HUES64 (cell line): Measurements from ENCODE around the gene HNRNPR. TPM values are rescaled to one million over a fixed set of nuclear protein-coding genes. Genes with fewer than 3 reads are reported as not detected.

Source experiments
- H3K27ac ChIP-seq: 2 replicates; pipeline ENCODE4 v1.7.0; 2013; ENCODE audit warnings: low read depth, low read length, inconsistent platforms
- H3K27me3 ChIP-seq: 2 replicates; pipeline ENCODE4 v1.6.1; 2013; ENCODE audit warnings: mild to moderate bottlenecking, low read length; ENCODE audit not compliant: insufficient read depth
- H3K36me3 ChIP-seq: 2 replicates; pipeline ENCODE4 v1.6.1; 2013; ENCODE audit warnings: mild to moderate bottlenecking, low read length; ENCODE audit not compliant: insufficient read depth
- H3K4me1 ChIP-seq: 2 replicates; pipeline ENCODE4 v1.6.1; 2013; ENCODE audit warnings: mild to moderate bottlenecking, low read length, moderate library complexity; ENCODE audit not compliant: insufficient read depth
- H3K4me3 ChIP-seq: 2 replicates; pipeline ENCODE4 v1.5.1; 2013; ENCODE audit warnings: mild to moderate bottlenecking, low read length, moderate library complexity
- H3K9ac ChIP-seq: 2 replicates; pipeline ENCODE4 v1.6.1; 2013; ENCODE audit warnings: mild to moderate bottlenecking, low read depth, low read length
- H3K9me3 ChIP-seq: 2 replicates; pipeline ENCODE4 v1.6.1; 2013; ENCODE audit warnings: low read depth, low read length; ENCODE audit not compliant: insufficient read depth
- WGBS: fragments of 150-250, 120-280 bp; methylation state at CpG from one replicate; pipeline ENCODE4 v1.1.7; 2013; ENCODE audit warnings: missing lambda C conversion rate; 5-methylcytosine and 5-hydroxymethylcytosine counted together
- polyA plus RNA-seq, 2 experiments: library from polyadenylated mRNA; stranded (reverse); fragments of 50-300 nt; gene quantifications; one replicate each; pipeline ENCODE4 v1.2.3, GENCODE V29; 2013

HNRNPR gene
- 182 TPM for polyA plus RNA-seq (2013, experiment 1 of 2)
- 192 TPM for polyA plus RNA-seq (2013, experiment 2 of 2)

DNA sequence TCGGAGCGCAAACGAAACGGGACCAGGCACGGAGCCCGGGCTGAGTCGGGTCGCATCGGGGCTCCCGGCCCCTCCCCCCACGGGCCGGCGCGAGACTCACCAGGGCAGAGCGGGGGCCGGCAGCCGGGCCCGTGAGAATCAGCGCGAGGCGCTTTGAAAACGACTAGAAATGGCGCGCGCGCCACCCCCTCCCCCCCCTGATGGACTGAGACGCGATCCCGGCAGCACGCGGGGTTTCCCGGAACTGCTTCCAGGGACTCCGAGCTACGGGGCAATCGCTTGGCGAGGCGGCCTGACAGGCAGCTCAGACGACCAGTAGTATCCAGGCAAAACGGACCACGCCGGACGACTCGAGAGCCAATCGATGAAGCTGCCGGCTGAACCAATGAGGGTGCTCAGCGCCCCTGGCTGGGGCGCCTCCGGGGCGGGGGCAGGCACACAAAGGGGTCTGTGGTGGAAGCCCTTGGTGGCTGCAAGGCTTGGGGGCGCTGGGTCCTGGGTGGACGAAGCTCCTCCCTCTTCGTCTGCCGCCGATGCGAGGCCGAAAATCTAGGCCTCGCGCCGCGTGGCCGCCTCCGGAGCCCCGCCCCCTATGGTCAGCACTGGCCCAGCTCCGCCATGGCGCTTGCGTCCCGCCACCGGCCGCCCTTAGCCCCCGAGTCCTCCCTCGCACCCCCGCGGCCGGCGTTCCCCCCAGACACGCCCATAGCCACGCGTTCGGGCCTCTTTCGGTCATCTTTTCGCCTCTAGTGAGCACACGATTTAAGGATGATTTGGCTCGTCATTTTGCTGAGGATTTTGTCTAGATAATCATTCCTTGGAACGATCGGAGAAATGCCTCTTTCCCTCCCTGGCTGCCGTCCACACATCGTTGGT lies at the start of gene HNRNPR:
TSS of gene HNRNPR (minus strand) at position 174 of the 876 bp plus-strand sequence. CDS start 3,276 bp downstream, outside the sequence.
- H3K9me3 ChIP-seq, result no peaks in the 10 kb centered on the region
- H3K27ac ChIP-seq, result peak within 1 kb of the TSS; percentile 93
- peaks cover 29% of the 10 kb centered on the region for H3K4me1 ChIP-seq
- WGBS, result under 1% methylated on average over 87 of the region's 87 CpGs
- peaks cover 4% of the 10 kb centered on the region; the same call in 1 of the 2 replicates for H3K36me3 ChIP-seq
- peak within 1 kb of the TSS; percentile 98 for H3K9ac ChIP-seq
- peak within 1 kb of the TSS; percentile 92 for H3K4me3 ChIP-seq
- peaks cover 39% of the 10 kb centered on the region for H3K27me3 ChIP-seq

GRCh38 chr1:23393706-23394105 lies 49.6 kb upstream of the HNRNPR start:
- H3K9ac ChIP-seq, result no peak overlapping the region

DNA sequence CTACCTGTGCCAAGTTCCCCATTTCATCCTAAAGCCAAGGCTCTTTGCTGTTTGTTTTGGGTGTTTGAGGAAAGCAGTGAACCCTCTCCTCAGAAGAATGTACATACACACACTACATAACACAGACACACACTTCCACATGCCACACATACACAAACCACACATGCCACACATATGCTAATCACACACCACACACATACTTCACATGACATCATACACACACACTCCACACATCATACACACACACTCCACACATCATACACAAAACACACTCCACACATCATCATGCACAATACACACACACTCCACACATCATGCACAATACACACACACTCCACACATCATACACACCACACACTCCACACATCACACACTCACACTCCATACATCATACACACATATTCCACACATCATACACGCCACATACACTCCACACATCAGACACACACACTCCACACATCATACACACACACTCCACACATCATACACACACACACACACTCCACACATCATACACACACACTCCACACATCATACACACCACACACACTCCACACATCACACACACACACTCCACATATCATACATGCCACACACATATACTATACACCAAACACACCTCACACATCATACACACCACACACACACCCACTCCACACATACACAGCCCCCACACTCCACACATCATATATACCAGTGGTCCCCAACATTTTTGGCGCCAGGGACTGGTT lies 48.2 kb upstream of the HNRNPR start:
- H3K9me3 ChIP-seq, result no peaks in the 10 kb centered on the region
- H3K9ac ChIP-seq, result no peak overlapping the region
- peaks cover 14% of the 10 kb centered on the region; the same call in 1 of the 2 replicates for H3K4me1 ChIP-seq
- no peak overlapping the region for H3K4me3 ChIP-seq
- H3K27ac ChIP-seq, result no peak overlapping the region
- H3K36me3 ChIP-seq, result no peaks in the 10 kb centered on the region
- H3K27me3 ChIP-seq, result peaks cover 98% of the 10 kb centered on the region
- 65% methylated on average over 1 of the region's 2 CpGs for WGBS

More at GRCh38 chr1:23393706-23394105, 49.6 kb upstream of the HNRNPR start:
- Histone ChIP-seq H3K4me1 (peaks cover 14% of the 10 kb centered on the region; the same call in 1 of the 2 replicates), H3K36me3 (no peaks in the 10 kb centered on the region), H3K27me3 (peaks cover 98% of the 10 kb centered on the region), H3K4me3 (no peak overlapping the region), H3K27ac (no peak overlapping the region), H3K9me3 (no peaks in the 10 kb centered on the region)
- WGBS, result 91% methylated on average over 15 of the region's 15 CpGs

- Histone ChIP-seq H3K9ac (no peak overlapping the region), H3K36me3 (no peaks in the 10 kb centered on the region), H3K27ac (no peak overlapping the region), H3K4me3 (no peak overlapping the region), H3K9me3 (no peaks in the 10 kb centered on the region), H3K4me1 (peaks cover 10% of the 10 kb centered on the region; the same call in 1 of the 2 replicates), H3K27me3 (peaks cover 94% of the 10 kb centered on the region)
- WGBS, result 81% methylated on average over 9 of the region's 9 CpGs
These were observed 45.8 kb upstream of the HNRNPR start for GRCh38 chr1:23389837-23390321.

DNA sequence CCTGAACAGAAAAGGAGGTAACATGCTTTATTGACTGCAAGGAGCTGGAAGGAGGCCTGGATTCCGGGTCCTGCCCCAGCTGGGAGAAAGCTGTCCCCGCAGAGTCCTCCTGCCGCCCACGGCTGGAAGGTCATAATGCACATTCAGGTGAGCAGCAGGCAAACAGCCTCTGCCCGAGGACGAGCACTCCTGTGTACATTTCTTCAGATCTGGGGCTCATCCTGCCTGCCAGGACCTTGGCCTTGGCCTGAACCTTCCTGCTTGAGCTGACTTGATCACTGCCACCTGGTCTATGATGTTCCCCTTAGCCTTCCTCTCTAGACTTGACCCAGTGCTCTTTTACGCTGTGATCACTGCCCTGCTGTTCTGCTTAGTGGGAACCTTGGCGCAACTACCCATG lies 43.4 kb upstream of the HNRNPR start:
- Histone ChIP-seq H3K9me3 (no peaks in the 10 kb centered on the region), H3K4me3 (no peak overlapping the region), H3K4me1 (no peaks in the 10 kb centered on the region), H3K36me3 (no peaks in the 10 kb centered on the region), H3K9ac (no peak overlapping the region), H3K27me3 (peaks cover 93% of the 10 kb centered on the region), H3K27ac (no peak overlapping the region)
- WGBS, result 91% methylated on average over 8 of the region's 8 CpGs

DNA sequence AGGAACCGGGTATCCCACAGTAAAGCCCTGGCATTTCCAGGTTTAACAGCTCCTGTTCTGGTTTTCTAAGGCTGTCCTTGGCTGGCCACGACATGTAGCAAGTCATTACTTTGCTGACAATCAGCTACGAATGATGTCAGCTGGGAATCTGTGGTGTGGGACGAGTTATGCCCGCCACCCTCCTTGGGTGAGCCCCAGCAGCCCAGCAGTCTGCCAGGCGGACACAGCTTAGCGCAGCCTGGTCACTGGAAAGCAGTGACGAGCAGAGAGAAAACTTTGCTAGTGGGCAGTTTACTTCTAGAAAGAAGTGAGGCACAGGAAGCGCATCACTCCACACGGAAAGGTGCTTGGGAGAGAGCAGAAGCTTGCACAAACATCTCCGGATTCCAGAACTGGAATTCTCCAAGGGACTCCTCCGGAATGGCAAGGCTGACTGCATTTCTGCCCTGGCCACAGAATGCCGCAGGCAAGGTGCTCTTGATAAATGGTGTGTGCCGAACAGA lies 41.1 kb upstream of the HNRNPR start:
- Histone ChIP-seq H3K4me1 (no peaks in the 10 kb centered on the region), H3K27ac (no peak overlapping the region), H3K27me3 (peaks cover 93% of the 10 kb centered on the region), H3K9me3 (no peaks in the 10 kb centered on the region), H3K4me3 (no peak overlapping the region), H3K36me3 (no peaks in the 10 kb centered on the region), H3K9ac (no peak overlapping the region)
- WGBS, result 90% methylated on average over 14 of the region's 14 CpGs

DNA sequence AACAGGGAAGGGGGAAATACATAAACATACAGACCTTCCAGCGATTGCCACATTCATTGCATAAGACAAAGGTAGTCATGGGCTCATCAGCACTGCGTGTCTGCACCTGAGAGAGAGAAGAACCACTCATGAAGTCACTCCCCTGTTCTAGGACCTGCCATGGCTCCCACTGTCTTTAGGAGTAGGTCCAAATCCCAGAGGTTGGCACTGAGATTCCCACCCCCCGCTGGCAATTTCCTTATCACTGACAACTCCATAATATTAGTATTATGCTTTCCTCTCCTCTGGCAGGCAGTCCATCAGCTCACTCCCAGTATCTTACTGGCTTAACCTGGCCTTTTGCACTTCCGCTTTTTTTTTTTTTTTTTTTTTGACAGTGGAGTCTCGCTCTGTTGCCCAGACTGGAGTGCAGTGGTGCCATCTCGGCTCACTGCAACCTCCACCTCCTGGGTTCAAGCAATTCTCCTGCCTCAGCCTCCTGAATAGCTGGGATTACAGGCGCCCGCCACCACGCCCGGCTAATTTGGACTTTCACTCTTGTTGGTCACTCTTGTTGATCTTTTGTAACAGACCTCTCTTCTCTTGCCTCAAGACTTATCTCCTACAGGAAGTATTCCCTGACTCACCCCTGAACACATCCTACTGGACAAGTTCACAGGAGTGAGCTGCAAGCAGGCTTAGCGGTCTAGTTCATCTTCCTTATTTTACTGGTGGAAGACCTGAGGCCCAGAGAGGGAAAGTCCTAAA lies 40.4 kb upstream of the HNRNPR start:
- no peaks in the 10 kb centered on the region for H3K36me3 ChIP-seq
- H3K27me3 ChIP-seq, result peaks cover 93% of the 10 kb centered on the region
- H3K27ac ChIP-seq, result no peak overlapping the region
- H3K9ac ChIP-seq, result no peak overlapping the region
- 83% methylated on average over 11 of the region's 11 CpGs for WGBS
- H3K4me1 ChIP-seq, result no peaks in the 10 kb centered on the region
- no peak overlapping the region for H3K4me3 ChIP-seq
- no peaks in the 10 kb centered on the region for H3K9me3 ChIP-seq

DNA sequence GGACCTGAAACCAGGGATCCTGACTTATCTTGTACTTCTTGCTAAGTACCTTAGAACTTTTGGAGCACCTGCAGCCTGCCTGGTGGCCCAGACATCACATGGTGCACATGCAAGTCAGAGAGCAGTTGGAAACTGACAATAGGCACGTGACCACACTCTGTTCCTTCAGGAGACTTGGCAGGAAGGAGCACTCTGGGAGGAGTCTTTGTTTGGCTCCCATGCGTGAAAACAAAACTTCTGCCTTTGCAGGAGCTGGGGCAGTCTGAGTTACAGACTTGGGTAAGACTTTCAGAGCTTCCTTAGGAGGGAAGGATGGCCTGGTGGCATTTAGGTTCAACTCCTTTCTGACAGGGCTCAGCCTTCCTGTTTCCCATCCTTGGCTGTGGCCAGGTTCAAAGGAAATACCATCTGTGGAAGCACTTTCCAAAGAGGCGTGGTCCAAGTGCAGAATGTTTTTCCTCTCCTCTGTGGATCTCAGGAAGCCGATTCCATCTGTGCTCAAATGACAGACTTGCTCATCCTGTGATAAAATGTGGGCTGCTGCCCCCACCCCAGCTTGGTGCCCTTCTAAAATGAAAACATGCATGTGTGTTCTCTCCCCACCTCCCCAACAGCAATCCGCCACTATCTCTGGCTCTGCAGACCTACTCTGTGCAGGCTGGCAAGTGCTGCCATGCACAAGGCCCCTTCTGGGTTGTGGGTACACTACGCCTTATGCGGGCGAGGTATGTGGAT lies 39.7 kb upstream of the HNRNPR start:
- no peaks in the 10 kb centered on the region for H3K36me3 ChIP-seq
- WGBS, result 88% methylated on average over 8 of the region's 8 CpGs
- no peaks in the 10 kb centered on the region for H3K4me1 ChIP-seq
- no peak overlapping the region for H3K4me3 ChIP-seq
- no peaks in the 10 kb centered on the region for H3K9me3 ChIP-seq
- H3K9ac ChIP-seq, result no peak overlapping the region
- H3K27ac ChIP-seq, result no peak overlapping the region
- peaks cover 91% of the 10 kb centered on the region for H3K27me3 ChIP-seq

- WGBS, result 95% methylated on average over 5 of the region's 5 CpGs
- no peaks in the 10 kb centered on the region for H3K36me3 ChIP-seq
- no peak overlapping the region for H3K27ac ChIP-seq
- no peak overlapping the region for H3K9ac ChIP-seq
- no peaks in the 10 kb centered on the region for H3K9me3 ChIP-seq
- H3K4me1 ChIP-seq, result no peaks in the 10 kb centered on the region
- H3K27me3 ChIP-seq, result peaks cover 93% of the 10 kb centered on the region
- H3K4me3 ChIP-seq, result no peak overlapping the region
These were observed 37.3 kb upstream of the HNRNPR start for GRCh38 chr1:23381233-23381885.

GRCh38 chr1:23380719-23381118 lies 36.6 kb upstream of the HNRNPR start:
- Histone ChIP-seq H3K9ac (no peak overlapping the region), H3K4me1 (no peaks in the 10 kb centered on the region), H3K27ac (no peak overlapping the region), H3K36me3 (no peaks in the 10 kb centered on the region), H3K4me3 (no peak overlapping the region), H3K27me3 (peaks cover 93% of the 10 kb centered on the region), H3K9me3 (no peaks in the 10 kb centered on the region)
- WGBS, result 77% methylated on average over 4 of the region's 5 CpGs
